Activated CD4-positive, alpha-beta T cell treated with anti-CD3 and anti-CD28 coated beads, Interleukin-2, amount 50 U/mL, for 16 hours (primary cell): ENCODE results near the gene TMEM43.

Source experiments
- DNase-seq: peaks from one replicate; pipeline ENCODE4 v3.0.0-alpha.2; 2020

The TMEM43 gene

DNA sequence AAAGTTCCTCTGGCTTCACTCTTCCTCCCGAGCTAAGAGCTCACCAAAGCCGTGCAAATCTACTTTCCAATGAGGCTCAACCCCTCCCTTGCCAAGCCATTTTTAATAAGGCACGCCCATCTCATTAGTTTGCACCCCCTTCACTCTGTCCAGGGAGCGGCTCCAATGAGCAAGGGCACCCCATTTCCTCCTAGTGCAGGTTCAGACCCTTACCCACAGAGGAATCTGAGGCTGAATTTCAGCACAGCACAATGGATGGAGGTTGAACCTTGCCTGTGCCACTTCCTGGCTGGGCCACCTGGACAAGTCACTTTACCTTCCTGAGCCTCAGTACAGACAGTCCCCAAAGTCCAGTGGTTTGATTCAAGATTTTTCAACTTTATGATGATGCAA, 28.1 kb downstream of the TMEM43 start:
- no peak for DNase-seq

DNA sequence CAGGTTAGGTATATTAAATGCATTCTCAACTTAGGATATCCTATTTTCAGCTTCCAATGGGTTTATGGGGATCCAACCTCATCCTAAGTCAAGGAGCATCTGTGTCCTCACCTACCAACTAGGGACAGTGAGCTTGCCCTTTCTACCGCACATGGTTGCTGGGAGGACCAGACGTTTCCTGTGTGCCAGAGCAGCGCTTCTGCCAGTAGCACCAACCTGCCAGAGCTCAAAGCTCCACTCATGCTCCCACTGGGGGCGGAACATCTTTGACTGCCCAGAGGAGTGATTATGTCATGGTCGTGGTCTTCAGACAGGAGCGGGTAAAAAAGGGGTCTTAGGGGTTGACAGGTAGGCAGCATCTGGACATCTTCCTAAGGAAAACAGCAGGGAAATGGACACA, 28.8 kb downstream of the TMEM43 start:
- no peak for DNase-seq

- no peak for DNase-seq
Observed at GRCh38 chr3:14154276-14154675, 29.4 kb downstream of the TMEM43 start.

GRCh38 chr3:14154895-14155440, 30.1 kb downstream of the TMEM43 start:
- no peak for DNase-seq

DNA sequence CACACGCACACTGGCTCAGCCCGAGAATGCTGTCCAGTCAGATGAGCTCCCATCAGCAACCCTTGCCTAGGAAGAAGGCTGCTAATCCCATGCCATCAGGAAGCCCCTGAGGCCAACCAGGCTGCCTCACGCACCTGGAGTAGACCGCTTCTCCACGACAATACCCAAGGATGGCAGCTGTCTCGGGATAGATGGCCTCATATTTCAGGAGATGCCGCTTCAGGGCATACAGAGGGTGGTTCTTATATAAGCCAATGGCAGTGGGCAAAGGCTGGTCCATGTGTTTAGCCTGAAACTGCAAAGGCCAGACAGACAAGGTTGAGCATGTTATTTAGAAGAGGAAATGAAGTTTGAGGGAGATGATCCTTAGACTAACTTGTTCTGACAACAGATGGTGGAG, 31.3 kb downstream of the TMEM43 start:
- DNase-seq = no peak

DNA sequence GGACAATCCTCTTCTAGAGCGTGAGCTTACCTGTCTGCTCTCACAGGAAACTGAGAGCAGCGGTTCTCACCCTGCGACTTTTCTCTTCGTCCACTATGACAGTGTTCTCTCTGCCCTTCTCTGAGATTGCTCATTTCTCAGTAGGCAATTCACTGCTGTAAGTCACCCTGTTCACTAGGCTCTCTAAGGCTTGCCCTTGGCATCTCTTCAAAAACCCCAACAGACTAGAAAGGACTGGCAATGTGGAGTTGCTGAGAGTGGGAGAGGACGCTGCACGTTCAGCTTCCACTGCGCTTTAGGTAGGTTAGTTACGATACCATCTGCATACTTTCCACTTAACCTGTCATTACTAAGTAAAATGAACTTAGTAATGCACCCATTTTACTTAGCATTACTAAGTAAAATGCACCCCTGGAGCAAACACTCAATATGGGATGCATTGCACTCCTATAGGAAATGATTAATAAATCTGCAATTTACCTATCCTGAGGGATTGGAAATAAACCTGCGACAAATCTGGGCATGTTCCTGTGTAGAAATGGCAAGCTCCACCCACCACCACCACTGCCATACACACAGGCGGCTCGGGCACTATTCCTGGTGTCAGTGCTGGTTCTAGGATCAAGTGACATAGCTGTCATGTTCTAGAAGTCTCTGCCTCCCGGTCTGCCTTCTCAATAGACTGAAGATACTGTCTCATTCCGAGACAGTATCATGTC, 32.1 kb downstream of the TMEM43 start:
- no peak for DNase-seq

DNA sequence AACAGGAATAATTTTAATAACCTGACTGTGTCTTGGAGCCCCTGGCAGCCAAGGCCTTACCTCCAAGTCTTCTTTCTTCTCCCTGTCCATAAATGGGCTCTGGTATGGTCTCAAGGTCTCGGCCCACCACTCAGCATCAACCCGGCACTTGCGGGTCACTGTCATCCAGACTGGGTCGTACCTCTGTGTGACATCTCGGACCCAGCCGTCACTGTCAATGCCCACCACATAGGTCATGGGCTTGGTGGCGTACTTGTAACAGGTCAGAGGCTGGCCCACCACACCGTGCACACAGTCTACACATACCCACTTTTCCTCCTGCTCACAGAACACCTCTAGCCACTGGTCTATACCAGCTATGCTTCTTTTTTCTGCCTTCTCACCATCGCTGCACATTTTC, 33.1 kb downstream of the TMEM43 start:
- no peak for DNase-seq

DNA sequence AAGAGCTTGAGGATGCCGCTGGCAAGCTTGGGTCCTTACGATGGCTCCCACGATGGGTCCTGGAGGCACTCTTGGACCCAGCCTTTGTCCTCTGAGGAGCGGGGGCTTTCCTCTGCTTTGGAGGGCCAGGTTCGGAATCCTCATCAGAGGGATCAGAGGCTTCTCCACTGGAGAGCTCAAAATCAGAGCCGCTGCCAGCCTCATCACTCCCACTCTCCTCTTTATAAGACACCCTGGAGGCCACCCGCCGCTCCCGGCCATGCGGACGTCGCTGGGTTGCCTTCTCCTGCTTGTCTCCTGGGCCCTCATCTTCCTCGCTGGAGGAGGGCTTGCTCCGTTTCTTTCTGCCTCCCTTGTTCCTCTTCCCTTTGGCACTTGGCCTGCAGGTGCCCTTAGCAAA, 33.5 kb downstream of the TMEM43 start:
- no peak for DNase-seq

GRCh38 chr3:14159426-14159825, 34.6 kb downstream of the TMEM43 start:
- no peak for DNase-seq

DNA sequence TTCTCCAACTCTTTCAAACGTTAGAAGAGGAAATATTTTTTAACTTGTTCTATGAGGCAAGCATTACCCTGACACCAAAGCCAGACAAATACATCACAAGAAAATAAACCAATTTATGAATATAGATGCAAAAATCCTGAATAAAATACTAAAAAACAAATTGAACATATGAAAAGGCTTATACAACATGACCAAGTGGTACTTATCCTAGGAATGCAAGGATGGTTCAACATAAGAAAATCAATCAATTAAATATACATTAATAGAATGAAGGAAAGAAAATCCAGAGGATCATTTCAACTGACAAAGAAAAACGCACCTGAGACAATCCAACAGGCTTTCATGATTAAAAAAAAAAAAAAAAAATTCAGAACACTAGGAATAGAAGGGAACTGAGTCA, 36.4 kb downstream of the TMEM43 start:
- no peak for DNase-seq

DNA sequence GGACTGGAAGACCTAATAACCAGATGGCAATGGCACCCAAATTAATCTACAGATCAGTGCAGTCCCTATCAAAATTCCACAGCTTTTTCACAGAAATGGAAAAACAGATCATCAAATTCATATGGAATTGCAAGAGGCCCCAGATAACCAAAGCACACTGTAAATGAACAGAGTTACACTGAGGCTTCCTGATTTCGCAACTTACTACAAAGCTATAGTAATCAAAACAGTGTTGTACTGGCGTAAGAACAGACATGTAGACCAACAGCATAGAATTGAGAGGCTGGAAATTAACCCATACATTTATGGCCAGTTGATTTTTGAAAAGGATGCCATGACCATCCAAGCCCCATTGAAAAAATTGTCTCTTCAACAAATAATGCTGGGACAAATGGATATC, 37.3 kb downstream of the TMEM43 start:
- DNase-seq = no peak

DNA sequence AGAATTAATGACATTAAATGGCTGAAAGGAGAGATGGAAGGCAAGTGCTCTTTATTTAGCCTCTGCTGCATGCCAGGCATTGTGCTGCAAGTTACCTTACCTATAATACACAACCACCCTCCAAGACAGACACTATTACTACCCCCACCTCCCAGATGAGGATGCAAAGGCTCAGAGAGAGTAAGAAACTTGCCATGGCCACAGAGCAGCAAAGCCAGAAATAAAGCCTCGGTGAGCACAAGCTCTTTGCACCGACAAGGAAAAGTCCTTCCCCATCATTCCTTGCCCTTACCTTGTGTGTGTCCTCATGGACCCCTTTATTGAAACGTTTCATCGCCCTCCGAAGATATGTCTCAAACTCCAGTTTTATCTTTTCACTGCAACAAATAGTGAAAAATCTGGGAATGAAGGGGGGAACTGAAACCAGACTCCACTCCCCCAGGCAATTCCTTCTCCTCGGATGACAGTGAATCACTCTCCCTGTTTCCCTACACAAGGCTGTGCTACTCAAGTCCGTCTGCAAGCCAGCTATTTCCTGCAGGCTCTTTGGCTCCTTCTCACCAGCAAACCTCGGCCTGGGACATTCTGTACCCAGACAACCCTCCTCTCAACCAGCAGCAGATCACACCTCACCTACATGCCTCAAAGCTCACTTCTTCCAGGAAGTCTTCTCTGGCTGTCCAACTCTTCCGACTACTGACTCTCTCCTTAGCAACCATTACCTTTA, 42.2 kb downstream of the TMEM43 start:
- DNase-seq = no peak

- no peak for DNase-seq
Observed at GRCh38 chr3:14169435-14169834, 44.6 kb downstream of the TMEM43 start.

GRCh38 chr3:14169871-14170270, 45.0 kb downstream of the TMEM43 start:
- no peak for DNase-seq

- DNase-seq = no peak
Observed at GRCh38 chr3:14170531-14171159, 45.8 kb downstream of the TMEM43 start.

GRCh38 chr3:14172496-14172895, 47.6 kb downstream of the TMEM43 start:
- DNase-seq = no peak

DNA sequence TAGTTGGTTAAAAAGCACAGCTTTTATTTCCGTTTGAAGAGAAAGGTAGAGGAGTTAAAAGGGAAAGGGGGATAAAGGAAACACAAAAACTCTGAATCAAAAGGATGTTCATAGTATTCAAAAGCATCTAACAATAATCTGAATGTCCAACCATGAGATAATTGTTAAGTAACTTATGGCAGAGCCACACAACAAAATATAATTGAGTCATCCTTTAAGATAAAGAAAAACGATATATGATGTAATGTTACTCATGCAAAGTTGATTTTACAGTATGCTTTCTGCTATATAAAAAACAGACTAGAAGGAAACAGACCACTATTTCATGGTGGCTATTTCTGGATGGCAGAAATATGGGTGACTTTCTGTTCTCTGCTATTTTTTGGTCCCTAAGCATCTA, 49.6 kb downstream of the TMEM43 start:
- no peak for DNase-seq

DNA sequence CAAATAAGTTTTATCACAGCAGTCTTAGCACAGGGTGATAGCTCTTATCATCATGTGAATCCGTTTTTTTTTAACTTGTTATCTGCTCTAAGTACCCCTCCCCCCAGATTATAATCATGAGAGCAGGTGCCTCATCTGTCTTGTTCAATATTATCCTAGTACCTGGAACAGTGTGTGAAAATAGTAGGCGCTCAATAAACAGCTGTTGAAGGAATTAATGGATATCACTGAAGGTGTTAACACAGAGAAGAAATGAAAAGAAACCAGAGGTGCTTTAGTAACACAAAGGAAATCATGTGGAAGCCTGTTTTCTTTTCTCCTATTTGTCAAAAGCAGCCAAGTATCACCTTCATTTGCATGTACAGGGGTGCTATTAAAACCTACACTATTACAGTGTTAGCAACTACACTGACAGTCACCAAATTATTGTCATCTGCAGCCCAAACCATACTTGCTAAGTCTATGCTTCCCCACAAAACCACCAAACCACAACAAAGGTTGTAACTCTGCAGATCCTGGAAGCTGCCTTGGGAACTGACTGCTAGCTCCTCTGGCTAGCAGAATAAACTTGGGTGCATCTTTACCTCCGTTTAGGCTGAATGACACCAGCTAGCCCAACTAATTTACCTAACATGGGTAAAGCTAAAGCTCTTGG, 50.7 kb downstream of the TMEM43 start:
- DNase-seq = peak; percentile 83

- no peak for DNase-seq
Observed at GRCh38 chr3:14177580-14178246, 52.9 kb downstream of the TMEM43 start.

- peak; percentile 98 for DNase-seq
Observed at GRCh38 chr3:14178247-14179113, 53.6 kb downstream of the TMEM43 start, which contains the start of the genes LSM3 and XPC. Gene LSM3, plus strand, starts transcription at chr3:14178817. Its CDS starts 44 bp downstream, at chr3:14178861. Gene XPC, minus strand, starts transcription at chr3:14178601. Its CDS starts 33 bp downstream, at chr3:14178568.

DNA sequence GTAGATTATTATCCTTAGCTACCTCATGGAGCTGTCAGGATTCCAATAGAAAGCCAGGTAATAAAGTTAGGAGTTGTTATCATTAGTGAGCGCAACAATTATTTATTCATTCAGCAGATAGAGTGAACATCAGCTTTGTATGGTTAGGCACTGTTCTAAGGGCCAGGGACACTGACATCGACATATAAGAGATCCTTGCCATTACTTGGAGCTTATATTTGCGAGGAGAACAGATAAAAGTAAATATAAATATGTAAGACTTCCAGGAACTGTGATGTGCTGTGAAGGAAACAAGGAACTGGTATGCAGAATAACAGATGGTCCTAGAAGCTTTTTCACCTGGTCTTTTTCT, 54.2 kb downstream of the TMEM43 start:
- no peak for DNase-seq

DNA sequence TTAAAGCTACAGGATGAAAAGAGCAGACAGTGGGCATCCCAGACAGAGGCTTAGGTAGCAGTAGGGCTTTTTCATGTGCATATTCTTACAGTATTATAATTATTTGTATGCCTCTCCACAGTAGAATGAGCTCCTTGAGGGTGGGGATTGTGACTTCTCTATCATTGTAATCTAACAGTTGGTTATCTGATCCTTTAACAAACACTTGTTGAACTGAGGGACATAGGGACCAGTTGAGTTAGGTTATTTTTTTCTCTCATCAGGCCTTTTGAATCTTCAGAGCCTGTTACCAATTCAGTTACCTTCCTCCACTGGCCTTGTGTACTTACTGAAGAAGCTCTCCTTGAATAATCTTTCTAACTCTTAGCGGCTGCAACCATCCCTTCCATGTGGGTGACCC, 54.9 kb downstream of the TMEM43 start:
- no peak for DNase-seq
